ENCODE data around the gene ELFN2.

Gene ELFN2

GRCh38 chr22:37394341-37394740 lies 32.9 kb downstream of the ELFN2 start:
- H3K27ac ChIP-seq (ENCODE audit: low read depth, low read length) = no peak overlapping the region
- H3K9ac ChIP-seq (ENCODE audit: low read length) = no peak overlapping the region
- H3K36me3 ChIP-seq (ENCODE audit: control insufficient read depth, insufficient read depth, low read length) = no peaks in the 10 kb centered on the region
- no peak overlapping the region for H3K56ac ChIP-seq (ENCODE audit: low read length)
- no peak overlapping the region for H3K4me2 ChIP-seq (ENCODE audit: low read length)
- H4K8ac ChIP-seq (ENCODE audit: low read depth, low read length) = no peak overlapping the region
- H2AK5ac ChIP-seq (ENCODE audit: low read length) = no peak overlapping the region
- H3K79me1 ChIP-seq (ENCODE audit: low read length) = no peaks in the 10 kb centered on the region
- no CpG with 5 or more reads among the region's 20 CpGs for WGBS (ENCODE audit: extremely low coverage, insufficient coverage, low lambda C conversion rate)
- H2BK120ac ChIP-seq (ENCODE audit: low read depth, low read length) = no peak overlapping the region
- no peaks in the 10 kb centered on the region for H3K27me3 ChIP-seq (ENCODE audit: insufficient read depth, low read length, poor library complexity)
- no peaks in the 10 kb centered on the region for H3K4me1 ChIP-seq (ENCODE audit: control insufficient read depth, low read depth, low read length)
- DNase-seq = no peak
- H3K79me2 ChIP-seq (ENCODE audit: control insufficient read depth, insufficient read depth, low read length) = no peaks in the 10 kb centered on the region
- H3K23ac ChIP-seq (ENCODE audit: low read length) = no peak overlapping the region
- no peak overlapping the region for H2BK15ac ChIP-seq (replicated peaks; ENCODE audit: low read depth)
- no peak overlapping the region for H4K5ac ChIP-seq (ENCODE audit: low read length)
- H2BK5ac ChIP-seq (ENCODE audit: low read length) = no peak overlapping the region
- no peak overlapping the region for H3K4me3 ChIP-seq (ENCODE audit: low read length)
- no peak overlapping the region for H3K4ac ChIP-seq (ENCODE audit: low read depth, low read length)
- no peak overlapping the region for H3K18ac ChIP-seq (ENCODE audit: low read length)

DNA sequence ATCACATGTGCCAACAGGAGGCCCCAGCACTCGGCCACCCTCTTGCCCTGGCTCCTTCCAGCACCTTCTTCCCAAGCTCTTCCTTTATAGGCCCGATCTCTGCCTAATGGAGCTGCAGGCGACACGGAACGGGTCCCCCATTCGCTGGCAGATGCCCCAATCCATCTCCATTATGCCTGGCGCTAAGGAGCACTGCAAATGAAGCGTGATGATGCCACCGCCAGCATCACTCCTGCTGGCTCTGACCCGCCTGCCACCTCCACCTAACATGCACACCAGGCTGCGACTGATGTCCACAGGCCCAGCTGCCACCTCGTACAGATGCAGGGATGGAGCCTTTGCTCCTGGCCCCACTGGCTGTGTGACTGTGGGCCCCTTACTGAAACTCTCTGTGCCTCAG lies 33.5 kb downstream of the ELFN2 start:
- Histone ChIP-seq H3K56ac (ENCODE audit: low read length) (no peak overlapping the region), H3K36me3 (ENCODE audit: control insufficient read depth, insufficient read depth, low read length) (no peaks in the 10 kb centered on the region), H2BK15ac (replicated peaks; ENCODE audit: low read depth) (no peak overlapping the region), H3K79me2 (ENCODE audit: control insufficient read depth, insufficient read depth, low read length) (no peaks in the 10 kb centered on the region), H3K27me3 (ENCODE audit: insufficient read depth, low read length, poor library complexity) (no peaks in the 10 kb centered on the region), H2BK5ac (ENCODE audit: low read length) (no peak overlapping the region), H3K23ac (ENCODE audit: low read length) (no peak overlapping the region), H3K4me3 (ENCODE audit: low read length) (no peak overlapping the region), H4K8ac (ENCODE audit: low read depth, low read length) (no peak overlapping the region), H3K27ac (ENCODE audit: low read depth, low read length) (no peak overlapping the region), H3K4me2 (ENCODE audit: low read length) (no peak overlapping the region), H3K79me1 (ENCODE audit: low read length) (no peaks in the 10 kb centered on the region), H3K4ac (ENCODE audit: low read depth, low read length) (no peak overlapping the region), H3K4me1 (ENCODE audit: control insufficient read depth, low read depth, low read length) (no peaks in the 10 kb centered on the region), H4K5ac (ENCODE audit: low read length) (no peak overlapping the region), H3K9ac (ENCODE audit: low read length) (no peak overlapping the region), H2BK120ac (ENCODE audit: low read depth, low read length) (no peak overlapping the region), H3K18ac (ENCODE audit: low read length) (no peak overlapping the region), H2AK5ac (ENCODE audit: low read length) (no peak overlapping the region)
- no CpG with 5 or more reads among the region's 12 CpGs for whole genome bisulfite sequencing (ENCODE audit: extremely low coverage, insufficient coverage, low lambda C conversion rate)
- DNase-seq = no peak

- no peaks in the 10 kb centered on the region for H3K27me3 ChIP-seq (ENCODE audit: insufficient read depth, low read length, poor library complexity)
- no peak overlapping the region for H3K27ac ChIP-seq (ENCODE audit: low read depth, low read length)
Observed at GRCh38 chr22:37392721-37393328, 34.5 kb downstream of the ELFN2 start.

GRCh38 chr22:37391702-37392101 lies 35.6 kb downstream of the ELFN2 start:
- Histone ChIP-seq H4K5ac (ENCODE audit: low read length) (no peak overlapping the region), H3K23ac (ENCODE audit: low read length) (no peak overlapping the region), H3K56ac (ENCODE audit: low read length) (no peak overlapping the region), H3K79me2 (ENCODE audit: control insufficient read depth, insufficient read depth, low read length) (no peaks in the 10 kb centered on the region), H3K4me2 (ENCODE audit: low read length) (no peak overlapping the region), H3K4ac (ENCODE audit: low read depth, low read length) (no peak overlapping the region), H2BK15ac (replicated peaks; ENCODE audit: low read depth) (no peak overlapping the region), H3K79me1 (ENCODE audit: low read length) (no peaks in the 10 kb centered on the region), H3K9ac (ENCODE audit: low read length) (no peak overlapping the region), H3K4me3 (ENCODE audit: low read length) (no peak overlapping the region), H3K27me3 (ENCODE audit: insufficient read depth, low read length, poor library complexity) (no peaks in the 10 kb centered on the region), H3K36me3 (ENCODE audit: control insufficient read depth, insufficient read depth, low read length) (no peaks in the 10 kb centered on the region), H3K4me1 (ENCODE audit: control insufficient read depth, low read depth, low read length) (no peaks in the 10 kb centered on the region), H4K8ac (ENCODE audit: low read depth, low read length) (no peak overlapping the region), H2BK120ac (ENCODE audit: low read depth, low read length) (no peak overlapping the region), H2AK5ac (ENCODE audit: low read length) (no peak overlapping the region), H3K18ac (ENCODE audit: low read length) (no peak overlapping the region), H3K27ac (ENCODE audit: low read depth, low read length) (no peak overlapping the region), H2BK5ac (ENCODE audit: low read length) (no peak overlapping the region)
- DNase-seq = no peak
- WGBS (ENCODE audit: extremely low coverage, insufficient coverage, low lambda C conversion rate) = no CpG with 5 or more reads among the region's 7 CpGs

More at GRCh38 chr22:37392721-37393328, 34.5 kb downstream of the ELFN2 start:
- Histone ChIP-seq H2BK120ac (ENCODE audit: low read depth, low read length) (no peak overlapping the region), H2AK5ac (ENCODE audit: low read length) (no peak overlapping the region), H3K4me3 (ENCODE audit: low read length) (no peak overlapping the region), H3K18ac (ENCODE audit: low read length) (no peak overlapping the region), H3K79me1 (ENCODE audit: low read length) (no peaks in the 10 kb centered on the region), H2BK15ac (replicated peaks; ENCODE audit: low read depth) (no peak overlapping the region), H3K79me2 (ENCODE audit: control insufficient read depth, insufficient read depth, low read length) (no peaks in the 10 kb centered on the region), H3K36me3 (ENCODE audit: control insufficient read depth, insufficient read depth, low read length) (no peaks in the 10 kb centered on the region), H3K9ac (ENCODE audit: low read length) (no peak overlapping the region), H4K8ac (ENCODE audit: low read depth, low read length) (no peak overlapping the region), H3K4me1 (ENCODE audit: control insufficient read depth, low read depth, low read length) (no peaks in the 10 kb centered on the region), H3K4ac (ENCODE audit: low read depth, low read length) (no peak overlapping the region), H3K23ac (ENCODE audit: low read length) (no peak overlapping the region), H4K5ac (ENCODE audit: low read length) (no peak overlapping the region), H3K56ac (ENCODE audit: low read length) (no peak overlapping the region), H2BK5ac (ENCODE audit: low read length) (no peak overlapping the region), H3K4me2 (ENCODE audit: low read length) (no peak overlapping the region)
- no peak for DNase-seq
- no CpG with 5 or more reads among the region's 10 CpGs for WGBS (ENCODE audit: extremely low coverage, insufficient coverage, low lambda C conversion rate)

- Histone ChIP-seq H3K79me2 (ENCODE audit: control insufficient read depth, insufficient read depth, low read length) (no peaks in the 10 kb centered on the region), H3K18ac (ENCODE audit: low read length) (no peak overlapping the region), H2BK120ac (ENCODE audit: low read depth, low read length) (no peak overlapping the region), H3K56ac (ENCODE audit: low read length) (no peak overlapping the region), H3K27ac (ENCODE audit: low read depth, low read length) (no peak overlapping the region), H2AK5ac (ENCODE audit: low read length) (no peak overlapping the region), H3K4ac (ENCODE audit: low read depth, low read length) (no peak overlapping the region), H4K8ac (ENCODE audit: low read depth, low read length) (no peak overlapping the region), H2BK15ac (replicated peaks; ENCODE audit: low read depth) (no peak overlapping the region), H3K4me1 (ENCODE audit: control insufficient read depth, low read depth, low read length) (no peaks in the 10 kb centered on the region), H4K5ac (ENCODE audit: low read length) (no peak overlapping the region), H3K27me3 (ENCODE audit: insufficient read depth, low read length, poor library complexity) (no peaks in the 10 kb centered on the region), H3K23ac (ENCODE audit: low read length) (no peak overlapping the region), H3K79me1 (ENCODE audit: low read length) (no peaks in the 10 kb centered on the region), H2BK5ac (ENCODE audit: low read length) (no peak overlapping the region), H3K4me2 (ENCODE audit: low read length) (no peak overlapping the region), H3K4me3 (ENCODE audit: low read length) (no peak overlapping the region), H3K9ac (ENCODE audit: low read length) (no peak overlapping the region), H3K36me3 (ENCODE audit: control insufficient read depth, insufficient read depth, low read length) (no peaks in the 10 kb centered on the region)
- DNase-seq = no peak
- WGBS (ENCODE audit: extremely low coverage, insufficient coverage, low lambda C conversion rate) = no CpG with 5 or more reads among the region's 6 CpGs
Observed at GRCh38 chr22:37390075-37390474, 37.2 kb downstream of the ELFN2 start.

DNA sequence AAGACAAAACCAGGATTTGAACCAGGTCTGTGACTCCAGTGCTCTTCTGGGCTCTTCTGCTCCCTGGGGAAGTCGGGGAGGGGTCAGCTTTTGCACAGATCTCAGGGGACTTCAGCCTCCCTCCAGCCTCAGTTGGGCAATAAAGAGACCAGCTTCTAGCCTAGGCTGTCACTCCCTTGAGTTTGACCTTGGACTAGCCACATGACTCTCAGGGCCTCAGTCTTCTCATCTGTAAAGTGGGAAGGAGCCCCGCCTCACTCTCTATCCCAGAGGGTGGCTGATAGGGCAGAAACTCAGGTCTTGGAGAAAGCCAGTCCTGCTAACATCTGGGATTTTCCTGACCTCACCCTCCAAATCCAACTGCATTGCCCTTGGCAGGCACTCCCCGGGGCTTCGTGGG lies 38.7 kb downstream of the ELFN2 start:
- Histone ChIP-seq H3K27ac (ENCODE audit: low read depth, low read length) (no peak overlapping the region), H2BK120ac (ENCODE audit: low read depth, low read length) (no peak overlapping the region), H3K79me2 (ENCODE audit: control insufficient read depth, insufficient read depth, low read length) (no peaks in the 10 kb centered on the region), H3K23ac (ENCODE audit: low read length) (no peak overlapping the region), H3K18ac (ENCODE audit: low read length) (no peak overlapping the region), H4K5ac (ENCODE audit: low read length) (no peak overlapping the region), H2BK5ac (ENCODE audit: low read length) (no peak overlapping the region), H3K4ac (ENCODE audit: low read depth, low read length) (no peak overlapping the region), H3K4me1 (ENCODE audit: control insufficient read depth, low read depth, low read length) (no peaks in the 10 kb centered on the region), H2BK15ac (replicated peaks; ENCODE audit: low read depth) (no peak overlapping the region), H3K79me1 (ENCODE audit: low read length) (no peaks in the 10 kb centered on the region), H3K27me3 (ENCODE audit: insufficient read depth, low read length, poor library complexity) (no peaks in the 10 kb centered on the region), H3K4me2 (ENCODE audit: low read length) (no peak overlapping the region), H2AK5ac (ENCODE audit: low read length) (no peak overlapping the region), H3K4me3 (ENCODE audit: low read length) (no peak overlapping the region), H3K56ac (ENCODE audit: low read length) (no peak overlapping the region), H3K36me3 (ENCODE audit: control insufficient read depth, insufficient read depth, low read length) (no peaks in the 10 kb centered on the region), H3K9ac (ENCODE audit: low read length) (no peak overlapping the region), H4K8ac (ENCODE audit: low read depth, low read length) (no peak overlapping the region)
- WGBS (ENCODE audit: extremely low coverage, insufficient coverage, low lambda C conversion rate) = no CpG with 5 or more reads among the region's 4 CpGs
- DNase-seq = no peak
